OCI-LY3 (cell line): ENCODE results near the gene SRPK2.

Experiments
- H2AFZ ChIP-seq: fragments of 200-600, 300-600 bp; shearing (Covaris generic); 2 replicates; pipeline ENCODE4 v1.6.0; 2014; ENCODE audit warnings: antibody characterized with exemption, low read depth, low read length
- H3K27ac ChIP-seq: fragments of 200-600, 300-600 bp; sonication (generic); 2 replicates; pipeline ENCODE4 v1.5.1; 2014; ENCODE audit warnings: mild to moderate bottlenecking, low read length, moderate library complexity, mixed read lengths
- H3K27me3 ChIP-seq: fragments of 200-600, 300-600 bp; sonication (generic); 2 replicates; pipeline ENCODE4 v1.6.1; 2014; ENCODE audit warnings: low read depth, low read length, mixed read lengths
- H3K36me3 ChIP-seq: fragments of 200-600, 300-600 bp; sonication (generic); replicated peaks from 2 replicates; pipeline ENCODE3; 2014; ENCODE audit warnings: low read depth, low read length, mixed read lengths
- H3K4me1 ChIP-seq: fragments of 300-600, 200-600 bp; sonication (generic); 2 replicates; pipeline ENCODE4 v1.6.1; 2014; ENCODE audit warnings: low read length, mixed read lengths
- H3K4me2 ChIP-seq: fragments of 200-600, 300-600 bp; sonication (generic); 2 replicates; pipeline ENCODE4 v1.6.1; 2014; ENCODE audit warnings: low read length, mixed read lengths
- H3K4me3 ChIP-seq: fragments of 300-600, 200-600 bp; sonication (generic); 2 replicates; pipeline ENCODE4 v1.5.1; 2014; ENCODE audit warnings: antibody characterized with exemption, mild to moderate bottlenecking, low read length, moderate library complexity
- H3K79me2 ChIP-seq: fragments of 300-600, 200-600 bp; shearing (Covaris generic); 2 replicates; pipeline ENCODE4 v1.6.1; 2014; ENCODE audit warnings: mild to moderate bottlenecking, low read length, mixed read lengths
- H3K9ac ChIP-seq: fragments of 300-600, 200-600 bp; shearing (Covaris generic); 2 replicates; pipeline ENCODE4 v1.6.0; 2014; ENCODE audit warnings: mild to moderate bottlenecking, low read length, moderate library complexity
- H3K9me3 ChIP-seq: fragments of 200-600, 300-600 bp; shearing (Covaris generic); 2 replicates; pipeline ENCODE4 v1.6.1; 2014; ENCODE audit warnings: low read length, mixed read lengths; ENCODE audit not compliant: insufficient read depth
- H4K20me1 ChIP-seq: fragments of 200-600, 300-600 bp; sonication (generic); 2 replicates; pipeline ENCODE4 v1.6.1; 2016; ENCODE audit warnings: low read length, mixed read lengths; ENCODE audit not compliant: insufficient read depth
- EZH2phosphoT487 ChIP-seq: fragments of 200-600 bp; shearing (Covaris generic); IDR thresholded peaks from 2 replicates; pipeline ENCODE4 v1.6.1; 2018; ENCODE audit warnings: antibody characterized with exemption, mixed run types, low read depth
- TF ChIP-seq, protein P1 (sequence below): fragments of 200-600, 300-600 bp; sonication (generic); IDR thresholded peaks from 2 replicates; pipeline ENCODE4 v1.5.1; 2014; ENCODE audit warnings: antibody characterized with exemption, low read length, low read depth

SRPK2 gene

GRCh38 chr7:105396566-105396965 is 7.8 kb upstream of the SRPK2 start:
- Histone ChIP-seq H3K27me3 (0 out of 2 replicates have a peak, but pooled peaks cover 3% of the 10 kb centered on the region), H3K4me3 (no peak overlapping the region), H3K9me3 (no peaks in the 10 kb centered on the region), H3K9ac (no peak overlapping the region), H3K27ac (no peak overlapping the region), H2AFZ (no peak overlapping the region), H4K20me1 (no peaks in the 10 kb centered on the region), H3K79me2 (no peaks in the 10 kb centered on the region), H3K36me3 (no peaks in the 10 kb centered on the region), H3K4me2 (no peak overlapping the region), H3K4me1 (no peaks in the 10 kb centered on the region)
- no peak for TF ChIP-seq EZH2phosphoT487
- TF ChIP-seq, protein P1, sequence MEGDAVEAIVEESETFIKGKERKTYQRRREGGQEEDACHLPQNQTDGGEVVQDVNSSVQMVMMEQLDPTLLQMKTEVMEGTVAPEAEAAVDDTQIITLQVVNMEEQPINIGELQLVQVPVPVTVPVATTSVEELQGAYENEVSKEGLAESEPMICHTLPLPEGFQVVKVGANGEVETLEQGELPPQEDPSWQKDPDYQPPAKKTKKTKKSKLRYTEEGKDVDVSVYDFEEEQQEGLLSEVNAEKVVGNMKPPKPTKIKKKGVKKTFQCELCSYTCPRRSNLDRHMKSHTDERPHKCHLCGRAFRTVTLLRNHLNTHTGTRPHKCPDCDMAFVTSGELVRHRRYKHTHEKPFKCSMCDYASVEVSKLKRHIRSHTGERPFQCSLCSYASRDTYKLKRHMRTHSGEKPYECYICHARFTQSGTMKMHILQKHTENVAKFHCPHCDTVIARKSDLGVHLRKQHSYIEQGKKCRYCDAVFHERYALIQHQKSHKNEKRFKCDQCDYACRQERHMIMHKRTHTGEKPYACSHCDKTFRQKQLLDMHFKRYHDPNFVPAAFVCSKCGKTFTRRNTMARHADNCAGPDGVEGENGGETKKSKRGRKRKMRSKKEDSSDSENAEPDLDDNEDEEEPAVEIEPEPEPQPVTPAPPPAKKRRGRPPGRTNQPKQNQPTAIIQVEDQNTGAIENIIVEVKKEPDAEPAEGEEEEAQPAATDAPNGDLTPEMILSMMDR, result no peak

DNA sequence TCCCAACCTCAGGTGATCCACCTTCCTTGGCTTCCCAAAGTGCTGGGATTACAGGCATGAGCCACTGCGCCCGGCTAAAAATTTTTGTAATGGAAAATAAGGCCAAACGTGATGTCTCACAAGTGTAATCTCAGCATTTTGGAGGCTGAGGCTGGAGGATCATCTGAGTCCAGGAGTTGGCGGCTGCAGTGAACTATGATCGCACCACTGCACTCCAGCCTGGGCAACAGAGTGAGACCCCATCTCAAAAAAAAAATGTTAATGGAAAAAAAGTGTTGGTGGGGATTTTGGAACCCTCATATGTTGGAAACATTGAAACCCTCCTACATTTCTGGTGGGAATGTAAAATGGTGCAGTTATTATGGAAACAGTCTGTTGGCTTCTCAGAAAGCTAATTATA is 2.7 kb upstream of the SRPK2 start:
- Histone ChIP-seq H3K4me1 (peaks cover 10% of the 10 kb centered on the region; the same call in 1 of the 2 replicates), H3K4me2 (no peak overlapping the region), H3K79me2 (peaks cover 15% of the 10 kb centered on the region), H3K27me3 (0 out of 2 replicates have a peak, but pooled peaks cover 3% of the 10 kb centered on the region), H3K9me3 (no peaks in the 10 kb centered on the region), H3K27ac (no peak overlapping the region), H3K36me3 (peaks cover 5% of the 10 kb centered on the region), H3K9ac (no peak overlapping the region), H4K20me1 (peaks cover 12% of the 10 kb centered on the region), H3K4me3 (no peak overlapping the region), H2AFZ (no peak overlapping the region)
- TF ChIP-seq, protein P1, result no peak
- TF ChIP-seq EZH2phosphoT487, result no peak

DNA sequence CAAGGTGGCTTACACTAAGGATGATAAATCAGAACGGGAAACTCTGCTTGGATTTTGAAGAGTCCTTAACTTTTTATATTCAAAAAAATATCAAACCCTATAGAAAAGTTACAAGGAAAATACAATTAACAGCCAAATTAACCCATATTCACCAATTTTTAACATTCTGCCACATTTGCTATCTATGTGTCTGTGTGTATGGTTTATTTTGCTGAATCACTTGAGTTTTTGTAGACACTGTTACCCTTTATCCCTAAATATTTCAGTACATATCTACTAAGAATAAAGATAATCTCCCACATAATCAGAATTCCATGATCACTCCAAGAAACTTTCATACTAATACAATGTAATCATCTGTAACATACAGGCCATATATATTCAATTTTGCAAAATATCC is 1.2 kb upstream of the SRPK2 start:
- no peak for TF ChIP-seq EZH2phosphoT487
- TF ChIP-seq, protein P1, result no peak

DNA sequence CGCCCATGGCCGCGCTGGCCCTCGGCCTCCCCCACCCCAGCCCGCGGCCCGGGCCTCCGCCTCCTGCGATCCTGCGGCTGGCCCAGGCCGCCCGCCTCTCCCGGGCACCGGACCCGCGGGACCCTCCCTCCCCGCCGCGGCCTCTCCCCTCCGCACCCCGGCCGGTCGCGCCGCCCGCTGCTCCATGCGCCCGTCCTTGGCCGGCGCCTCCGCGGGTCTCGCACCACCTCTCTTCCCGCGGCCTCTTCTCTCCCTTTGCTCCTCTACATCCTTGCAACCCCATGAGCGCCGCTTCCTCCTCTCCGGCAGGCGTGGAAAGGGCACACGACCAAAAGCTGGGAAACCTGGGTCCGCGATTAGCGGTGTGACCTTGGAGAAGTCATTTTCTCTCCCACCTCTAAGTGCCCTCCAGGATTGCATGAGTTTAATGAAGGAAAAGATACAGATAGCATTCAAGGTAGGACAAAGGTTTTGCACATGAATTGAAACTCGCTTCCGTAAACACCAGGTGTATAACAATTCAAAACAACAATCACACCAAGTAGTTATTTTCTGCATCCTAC is 448 bp upstream of the SRPK2 start:
- Histone ChIP-seq H3K9ac (peak overlapping the region; percentile 72), H3K36me3 (peaks cover 10% of the 10 kb centered on the region), H4K20me1 (peaks cover 17% of the 10 kb centered on the region), H2AFZ (peak overlapping the region; percentile 97), H3K27ac (no peak overlapping the region), H3K4me2 (peak overlapping the region; percentile 92), H3K9me3 (no peaks in the 10 kb centered on the region), H3K4me3 (peak overlapping the region; percentile 94), H3K79me2 (peaks cover 24% of the 10 kb centered on the region), H3K4me1 (peaks cover 10% of the 10 kb centered on the region; the same call in 1 of the 2 replicates), H3K27me3 (0 out of 2 replicates have a peak, but pooled peaks cover 3% of the 10 kb centered on the region)
- TF ChIP-seq, protein P1, result no peak
- TF ChIP-seq EZH2phosphoT487, result no peak

More for the DNA sequence above, 1.2 kb upstream of the SRPK2 start:
- Histone ChIP-seq H2AFZ (no peak overlapping the region), H3K4me2 (no peak overlapping the region), H3K9ac (no peak overlapping the region), H3K36me3 (peaks cover 10% of the 10 kb centered on the region), H3K4me3 (no peak overlapping the region), H3K27ac (no peak overlapping the region), H3K4me1 (peaks cover 10% of the 10 kb centered on the region; the same call in 1 of the 2 replicates), H4K20me1 (peaks cover 17% of the 10 kb centered on the region), H3K79me2 (peaks cover 20% of the 10 kb centered on the region), H3K9me3 (no peaks in the 10 kb centered on the region), H3K27me3 (0 out of 2 replicates have a peak, but pooled peaks cover 3% of the 10 kb centered on the region)
